Omental fat pad (tissue), 4 donors: ENCODE measurements around the gene HMCN1. TPM values are rescaled to one million over a fixed set of nuclear protein-coding genes. Genes with fewer than 3 reads are reported as not detected.

Experiments
- ATAC-seq: fragments of 150-250 bp; one replicate; pipeline ENCODE4 v1.9.1; 2016; ENCODE audit warnings: mild to moderate bottlenecking, moderate library complexity; ENCODE audit not compliant: low FRiP score
- DNase-seq: peaks from one replicate; pipeline ENCODE4 v3.0.0-alpha.2; 2019; ENCODE audit warnings: low spot score
- total RNA-seq, 4 donors: library from RNA; depleted of rRNA; stranded (reverse); fragments of >200 nt; gene quantifications; one replicate each; pipeline ENCODE4 v1.1.0, GENCODE V29; 2016
- TF ChIP-seq, protein P1 (sequence below), 3 donors: fragments of 450-650 bp; IDR thresholded peaks; one replicate each; pipeline ENCODE4 v1.5.1; 2016 to 2017; ENCODE audit warnings: antibody characterized with exemption in 3 of 3, mild to moderate bottlenecking in 3 of 3, moderate library complexity in 2 of 3

HMCN1 gene
- total RNA-seq, 4 donors from 2014 or later, result 5.2 to 45.9 (median 12.7) TPM

GRCh38 chr1:186046437-186047211 lies 312.4 kb downstream of the HMCN1 start:
- TF ChIP-seq, protein P1, sequence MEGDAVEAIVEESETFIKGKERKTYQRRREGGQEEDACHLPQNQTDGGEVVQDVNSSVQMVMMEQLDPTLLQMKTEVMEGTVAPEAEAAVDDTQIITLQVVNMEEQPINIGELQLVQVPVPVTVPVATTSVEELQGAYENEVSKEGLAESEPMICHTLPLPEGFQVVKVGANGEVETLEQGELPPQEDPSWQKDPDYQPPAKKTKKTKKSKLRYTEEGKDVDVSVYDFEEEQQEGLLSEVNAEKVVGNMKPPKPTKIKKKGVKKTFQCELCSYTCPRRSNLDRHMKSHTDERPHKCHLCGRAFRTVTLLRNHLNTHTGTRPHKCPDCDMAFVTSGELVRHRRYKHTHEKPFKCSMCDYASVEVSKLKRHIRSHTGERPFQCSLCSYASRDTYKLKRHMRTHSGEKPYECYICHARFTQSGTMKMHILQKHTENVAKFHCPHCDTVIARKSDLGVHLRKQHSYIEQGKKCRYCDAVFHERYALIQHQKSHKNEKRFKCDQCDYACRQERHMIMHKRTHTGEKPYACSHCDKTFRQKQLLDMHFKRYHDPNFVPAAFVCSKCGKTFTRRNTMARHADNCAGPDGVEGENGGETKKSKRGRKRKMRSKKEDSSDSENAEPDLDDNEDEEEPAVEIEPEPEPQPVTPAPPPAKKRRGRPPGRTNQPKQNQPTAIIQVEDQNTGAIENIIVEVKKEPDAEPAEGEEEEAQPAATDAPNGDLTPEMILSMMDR (IDR thresholded peaks at IDR 0.05), result no peak
- DNase-seq (no peak), ATAC-seq (no peak)

DNA sequence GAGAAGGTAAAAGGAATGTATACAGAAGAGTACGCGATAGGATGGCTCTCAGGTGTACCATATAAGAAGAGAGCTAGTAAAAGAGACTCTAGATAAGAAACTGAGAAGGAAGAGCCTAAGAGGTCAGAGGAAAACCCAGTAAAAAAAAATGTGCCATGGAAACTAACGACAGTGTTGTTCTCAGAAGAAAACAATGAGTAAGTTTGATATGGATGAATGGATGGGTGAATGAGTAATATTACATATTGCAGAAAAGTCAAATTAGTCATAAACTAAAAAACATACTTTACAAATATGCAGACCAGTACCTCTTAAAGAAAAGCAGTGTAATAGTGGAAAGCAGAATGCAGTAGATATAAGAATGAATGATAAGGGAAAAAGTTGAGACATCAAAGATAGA lies 316.2 kb downstream of the HMCN1 start:
- ATAC-seq (no peak), DNase-seq (no peak)
- TF ChIP-seq, protein P1 (IDR thresholded peaks at IDR 0.05), result no peak

- TF ChIP-seq, protein P1 (IDR thresholded peaks at IDR 0.05), result no peak
- DNase-seq, result no peak
- ATAC-seq, result no peak
Measured at GRCh38 chr1:186054003-186054402, 319.8 kb downstream of the HMCN1 start.

- ATAC-seq (no peak), DNase-seq (no peak)
- TF ChIP-seq, protein P1 (IDR thresholded peaks at IDR 0.05), result no peak
Measured at GRCh38 chr1:186054932-186055331, 320.7 kb downstream of the HMCN1 start.

- no peak for DNase-seq
- ATAC-seq, result no peak
- TF ChIP-seq, protein P1 (IDR thresholded peaks at IDR 0.05), result no peak
Measured at GRCh38 chr1:186055846-186056245, 321.7 kb downstream of the HMCN1 start.

DNA sequence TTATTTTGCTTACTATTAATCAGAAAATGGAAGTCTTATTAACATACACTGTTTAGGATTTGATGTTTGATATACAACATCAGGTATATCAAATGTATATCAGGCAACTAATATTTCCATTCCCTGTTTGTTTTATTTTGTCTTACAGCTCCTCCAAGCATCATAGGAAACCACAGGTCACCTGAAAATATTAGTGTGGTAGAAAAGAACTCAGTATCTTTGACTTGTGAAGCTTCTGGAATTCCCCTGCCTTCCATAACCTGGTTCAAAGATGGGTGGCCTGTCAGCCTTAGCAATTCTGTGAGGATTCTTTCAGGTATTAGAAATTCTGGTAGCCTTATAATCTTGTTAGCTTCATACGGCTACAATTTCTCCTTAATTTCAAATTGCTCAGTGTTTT lies 322.9 kb downstream of the HMCN1 start:
- TF ChIP-seq, protein P1 (IDR thresholded peaks at IDR 0.05), result no peak
- ATAC-seq, result no peak
- no peak for DNase-seq

- no peak for ATAC-seq
- no peak for DNase-seq
- TF ChIP-seq, protein P1 (IDR thresholded peaks at IDR 0.05), result no peak
Measured at GRCh38 chr1:186059311-186059710, 325.1 kb downstream of the HMCN1 start.
